ENCODE results near the gene LMCD1.

Gene LMCD1

DNA sequence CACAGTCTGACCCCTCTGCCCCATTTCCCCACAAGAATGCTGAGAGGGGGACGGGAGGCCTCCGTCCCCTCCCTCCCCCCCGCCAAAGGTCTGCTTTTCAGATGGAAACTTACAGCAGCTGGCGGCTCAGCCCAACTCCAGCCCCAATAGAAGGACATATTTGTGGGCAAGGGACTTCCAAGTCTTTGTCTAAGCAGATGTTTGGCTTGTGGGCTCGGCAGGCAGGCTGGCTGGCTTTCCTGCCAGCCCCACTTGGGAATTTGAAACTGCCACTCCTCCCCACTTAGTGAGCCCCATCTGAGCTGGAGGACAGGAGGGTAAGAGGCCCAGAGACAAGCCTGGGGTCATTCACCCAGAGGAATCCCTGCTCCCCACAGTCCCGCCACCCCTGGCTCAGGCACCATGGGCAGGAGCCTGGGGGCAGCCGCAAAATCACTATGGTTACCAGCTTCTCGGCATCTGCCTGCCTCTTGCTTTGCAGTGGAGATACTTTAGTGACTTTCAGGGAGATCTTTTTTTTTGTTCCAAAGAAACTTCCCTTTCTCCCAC lies 53.6 kb downstream of the LMCD1 start:
- H3K9me3 ChIP-seq, result no peaks in the 10 kb centered on the region
- peaks cover 11 to 51% (median 18%) of the 10 kb centered on the region in 3 donors for H3K36me3 ChIP-seq
- peaks cover 3 to 100% (median 71%) of the 10 kb centered on the region in 4 donors for H3K4me1 ChIP-seq
- no peaks in the 10 kb centered on the region for H3K27me3 ChIP-seq
- intact Hi-C loops (cut with DNase I; ENCODE audit: low total_unique reads), result no loop called here
- TF ChIP-seq CTCF (IDR thresholded peaks at IDR 0.05), result no peak
- H3K4me3 ChIP-seq, result peak overlapping the region in 1 of 2 donors; percentile 11
- DNase-seq, result peak; percentile 46 to 85
- H3K27ac ChIP-seq, result peak overlapping the region; percentile 76 to 81

GRCh38 chr3:8555725-8556472 lies 54.3 kb downstream of the LMCD1 start:
- Histone ChIP-seq H3K4me1 (peaks cover 0 to 100% (median 71%) of the 10 kb centered on the region in 4 donors), H3K27me3 (no peaks in the 10 kb centered on the region), H3K27ac (peak overlapping the region; percentile 76 to 81), H3K9me3 (no peaks in the 10 kb centered on the region), H3K4me3 (no peak overlapping the region), H3K36me3 (peaks cover 11 to 49% (median 18%) of the 10 kb centered on the region in 3 donors)
- TF ChIP-seq CTCF (IDR thresholded peaks at IDR 0.05), result no peak
- intact Hi-C loops (cut with DNase I; ENCODE audit: low total_unique reads), result no loop called here
- DNase-seq, result no peak

- no peak for TF ChIP-seq CTCF (IDR thresholded peaks at IDR 0.05)
- H3K27ac ChIP-seq, result peak overlapping the region; percentile 76 to 81
- peaks cover 0 to 100% (median 68%) of the 10 kb centered on the region in 4 donors for H3K4me1 ChIP-seq
- DNase-seq, result no peak
- no peaks in the 10 kb centered on the region for H3K27me3 ChIP-seq
- no peak overlapping the region for H3K4me3 ChIP-seq
- H3K9me3 ChIP-seq, result no peaks in the 10 kb centered on the region
- peaks cover 11 to 44% (median 18%) of the 10 kb centered on the region in 3 donors for H3K36me3 ChIP-seq
- intact Hi-C loops (cut with DNase I; ENCODE audit: low total_unique reads), result no loop called here
Measured at GRCh38 chr3:8556473-8556869, 54.8 kb downstream of the LMCD1 start.

DNA sequence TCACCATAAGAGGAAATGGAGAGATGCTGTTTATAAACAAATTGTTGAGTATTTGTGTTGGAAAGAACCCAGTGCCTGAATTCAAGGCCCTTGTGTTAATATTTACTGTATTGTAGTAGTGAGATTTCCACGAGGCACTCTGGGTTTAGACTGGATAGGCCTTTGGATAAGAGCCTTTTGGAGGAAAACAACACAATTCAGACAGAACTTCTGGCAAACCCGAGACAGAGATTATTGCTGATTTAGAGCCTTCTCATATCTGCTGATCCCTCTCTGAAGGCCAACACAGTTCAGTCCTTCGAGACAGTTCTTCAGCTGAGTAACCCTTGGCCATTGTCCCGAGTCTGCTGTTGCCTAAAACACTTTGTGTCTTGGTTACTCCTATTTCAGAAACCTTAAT lies 55.7 kb downstream of the LMCD1 start:
- Histone ChIP-seq H3K4me1 (peaks cover 0 to 100% (median 65%) of the 10 kb centered on the region in 4 donors), H3K4me3 (no peak overlapping the region), H3K9me3 (no peaks in the 10 kb centered on the region), H3K27ac (peak overlapping the region; percentile 76 to 81), H3K27me3 (no peaks in the 10 kb centered on the region), H3K36me3 (peaks cover 10 to 35% (median 19%) of the 10 kb centered on the region in 3 donors)
- DNase-seq, result peak in 1 of 2 donors; percentile 81
- intact Hi-C loops (cut with DNase I; ENCODE audit: low total_unique reads), result no loop called here
- TF ChIP-seq CTCF (IDR thresholded peaks at IDR 0.05), result no peak

- peak overlapping the region; percentile 76 to 81 for H3K27ac ChIP-seq
- H3K9me3 ChIP-seq, result no peaks in the 10 kb centered on the region
- peaks cover 8 to 25% (median 10%) of the 10 kb centered on the region in 3 donors for H3K36me3 ChIP-seq
- H3K27me3 ChIP-seq, result no peaks in the 10 kb centered on the region
- intact Hi-C loops (cut with DNase I; ENCODE audit: low total_unique reads), result no loop called here
- DNase-seq, result no peak
- no peak overlapping the region for H3K4me3 ChIP-seq
- H3K4me1 ChIP-seq, result peaks cover 0 to 88% (median 53%) of the 10 kb centered on the region in 4 donors
- no peak for TF ChIP-seq CTCF (IDR thresholded peaks at IDR 0.05)
Measured at GRCh38 chr3:8558645-8559044, 57.0 kb downstream of the LMCD1 start.
